ENCODE results near the gene PRSS36.

Gene PRSS36

DNA sequence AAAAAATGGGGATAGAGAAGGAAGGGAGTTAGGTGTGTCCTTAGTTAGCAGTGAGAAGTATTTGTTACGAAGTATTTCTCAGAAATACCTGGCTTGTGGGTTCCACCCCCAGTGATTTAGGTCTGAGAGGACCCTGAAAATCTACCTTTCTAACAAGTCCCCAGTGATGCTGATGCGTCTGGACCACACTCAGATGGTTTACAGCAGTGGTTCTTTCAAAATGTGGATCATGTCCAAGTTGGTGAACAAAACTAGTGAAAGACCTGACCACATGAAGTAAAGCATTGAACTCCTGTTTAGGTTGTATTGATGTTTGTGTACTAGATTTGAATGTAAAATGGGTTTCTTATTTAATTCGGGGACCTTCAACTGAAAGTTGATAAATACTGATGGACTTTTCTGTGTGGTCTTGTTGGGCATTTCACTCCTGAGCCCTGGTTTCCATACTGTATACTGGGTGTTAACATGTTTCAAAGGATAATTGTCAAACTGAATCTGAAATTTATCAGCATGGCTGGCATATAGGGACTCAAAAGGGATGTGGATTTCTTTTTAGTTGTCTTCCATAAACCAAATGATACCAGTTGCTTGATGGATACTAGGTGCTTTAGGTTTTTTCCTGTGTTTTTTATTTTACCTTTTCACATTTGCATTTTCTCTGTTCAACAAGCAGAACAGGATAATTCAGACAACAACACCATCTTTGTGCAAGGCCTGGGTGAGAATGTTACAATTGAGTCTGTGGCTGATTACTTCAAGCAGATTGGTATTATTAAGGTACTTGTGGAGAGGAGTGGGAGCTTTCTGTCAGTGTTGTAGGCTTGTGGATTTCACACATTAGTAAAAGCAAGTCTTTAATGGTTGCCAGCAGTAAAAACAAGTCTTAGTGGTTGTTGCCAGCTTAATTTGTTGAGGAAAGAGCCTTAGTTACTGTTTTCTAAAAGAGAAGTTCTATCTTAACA lies 38.9 kb upstream of the PRSS36 start:
- DNase-seq (ENCODE audit: extremely low spot score) = no peak
- TF ChIP-seq, protein P1, sequence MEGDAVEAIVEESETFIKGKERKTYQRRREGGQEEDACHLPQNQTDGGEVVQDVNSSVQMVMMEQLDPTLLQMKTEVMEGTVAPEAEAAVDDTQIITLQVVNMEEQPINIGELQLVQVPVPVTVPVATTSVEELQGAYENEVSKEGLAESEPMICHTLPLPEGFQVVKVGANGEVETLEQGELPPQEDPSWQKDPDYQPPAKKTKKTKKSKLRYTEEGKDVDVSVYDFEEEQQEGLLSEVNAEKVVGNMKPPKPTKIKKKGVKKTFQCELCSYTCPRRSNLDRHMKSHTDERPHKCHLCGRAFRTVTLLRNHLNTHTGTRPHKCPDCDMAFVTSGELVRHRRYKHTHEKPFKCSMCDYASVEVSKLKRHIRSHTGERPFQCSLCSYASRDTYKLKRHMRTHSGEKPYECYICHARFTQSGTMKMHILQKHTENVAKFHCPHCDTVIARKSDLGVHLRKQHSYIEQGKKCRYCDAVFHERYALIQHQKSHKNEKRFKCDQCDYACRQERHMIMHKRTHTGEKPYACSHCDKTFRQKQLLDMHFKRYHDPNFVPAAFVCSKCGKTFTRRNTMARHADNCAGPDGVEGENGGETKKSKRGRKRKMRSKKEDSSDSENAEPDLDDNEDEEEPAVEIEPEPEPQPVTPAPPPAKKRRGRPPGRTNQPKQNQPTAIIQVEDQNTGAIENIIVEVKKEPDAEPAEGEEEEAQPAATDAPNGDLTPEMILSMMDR (IDR thresholded peaks at IDR 0.05; ENCODE audit: control extremely low read depth, extremely low read depth, low read depth, missing control alignments) = no peak
- POLR2A ChIA-PET = interaction anchor here (1.9 to 2.5 kb wide), 2 partner anchors 9 to 11 kb away, joined by 21 to 27 read pairs; partner anchors contain the start of gene FUS
- CTCF ChIA-PET = no interaction called here

DNA sequence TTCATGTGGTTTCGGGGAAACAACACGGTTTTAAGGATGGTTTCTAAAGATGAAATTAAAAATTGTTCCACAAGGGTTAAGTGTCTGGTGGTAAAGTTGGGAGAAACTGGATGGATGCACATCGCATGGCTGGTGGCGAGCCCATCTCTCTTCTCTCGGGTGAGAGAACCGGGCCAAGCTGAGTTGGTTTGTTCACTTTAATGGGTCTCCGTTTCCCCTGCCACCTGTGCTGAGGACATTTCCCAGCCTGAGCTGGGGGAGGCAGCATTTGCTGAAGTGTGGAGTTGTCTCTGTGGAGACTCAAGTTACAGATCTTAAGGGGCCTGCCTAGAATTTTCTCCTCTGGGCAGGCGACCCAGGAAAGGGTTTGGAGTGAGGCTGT lies 37.9 kb upstream of the PRSS36 start:
- DNase-seq (ENCODE audit: extremely low spot score) = no peak
- TF ChIP-seq, protein P1 (IDR thresholded peaks at IDR 0.05; ENCODE audit: control extremely low read depth, extremely low read depth, low read depth, missing control alignments) = no peak
- ChIA-PET CTCF (no interaction called here), POLR2A (interaction anchor here (1.0 kb wide), 1 partner anchor 15 kb away, joined by 4 read pairs; the partner anchor contains the start of gene PYCARD)

DNA sequence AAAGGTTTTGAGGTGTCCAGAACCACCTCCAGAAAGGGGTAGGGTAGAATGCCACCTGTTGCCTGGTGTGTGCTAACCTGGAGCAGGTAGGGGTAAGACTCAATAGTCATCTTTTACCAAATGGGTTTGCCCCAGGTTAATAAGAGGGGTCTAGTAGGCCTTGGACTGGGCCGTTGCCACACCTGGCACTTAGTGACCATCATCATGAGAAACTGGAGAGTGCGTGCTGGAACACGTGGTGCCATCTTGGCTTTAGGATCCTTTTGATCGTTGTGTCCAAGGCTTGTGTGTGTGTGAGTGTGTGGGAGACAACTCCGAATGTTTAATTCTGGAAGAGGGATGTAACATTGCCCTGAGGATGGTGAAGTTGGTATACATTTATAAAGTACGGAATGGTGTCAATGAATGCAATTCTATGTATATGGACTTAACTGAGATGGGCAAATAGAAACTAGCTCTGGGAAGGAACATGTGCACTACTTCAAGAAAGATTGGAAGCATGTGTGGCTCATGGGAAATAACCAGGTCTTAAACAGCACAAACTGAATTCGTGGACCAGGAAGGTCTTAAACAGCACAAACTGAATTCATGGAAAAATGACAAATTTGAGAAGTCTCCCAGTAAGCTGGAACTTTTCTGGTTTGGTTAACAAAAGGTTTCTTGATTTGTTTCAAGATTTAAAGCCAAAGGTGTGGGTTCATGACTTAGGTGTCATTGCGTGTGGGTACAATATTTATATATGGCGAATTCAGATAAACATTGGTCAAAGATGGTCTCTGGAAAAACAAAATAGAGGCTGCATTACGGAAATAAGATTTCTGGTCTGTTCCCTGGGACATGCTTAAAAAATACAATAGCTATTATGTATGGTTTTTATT lies 37.3 kb upstream of the PRSS36 start:
- ChIA-PET POLR2A (interaction anchor here (1.0 kb wide), 1 partner anchor 16 kb away, joined by 4 read pairs; the partner anchor contains the start of gene PYCARD), CTCF (no interaction called here)
- TF ChIP-seq, protein P1 (IDR thresholded peaks at IDR 0.05; ENCODE audit: control extremely low read depth, extremely low read depth, low read depth, missing control alignments) = no peak
- no peak for DNase-seq (ENCODE audit: extremely low spot score)

DNA sequence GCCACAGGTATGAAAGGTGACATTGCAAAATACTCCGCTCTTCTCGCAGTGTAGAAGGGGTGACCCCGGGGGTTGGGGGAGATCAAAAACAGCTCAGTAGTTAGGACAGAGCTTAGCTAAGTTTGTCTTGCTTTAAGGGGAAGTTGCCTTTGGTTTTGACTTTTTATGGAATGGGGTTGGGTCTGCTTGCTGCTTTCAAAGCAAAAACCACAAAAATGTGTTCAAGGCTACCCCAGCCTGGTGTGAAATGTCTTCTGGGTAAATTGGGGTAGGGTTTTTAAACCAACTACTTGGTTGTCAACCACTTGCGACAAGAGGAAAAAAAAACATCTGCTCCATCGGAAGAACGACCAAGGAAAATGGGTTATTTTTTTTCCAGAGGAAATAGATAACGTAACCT lies 36.3 kb upstream of the PRSS36 start:
- CTCF ChIA-PET = no interaction called here
- POLR2A ChIA-PET = interaction anchor here (0.7 to 1.1 kb wide), 2 partner anchors 8 to 15 kb away, joined by 3 read pairs; no protein-coding TSS in a partner anchor
- DNase-seq (ENCODE audit: extremely low spot score) = no peak
- TF ChIP-seq, protein P1 (IDR thresholded peaks at IDR 0.05; ENCODE audit: control extremely low read depth, extremely low read depth, low read depth, missing control alignments) = no peak

DNA sequence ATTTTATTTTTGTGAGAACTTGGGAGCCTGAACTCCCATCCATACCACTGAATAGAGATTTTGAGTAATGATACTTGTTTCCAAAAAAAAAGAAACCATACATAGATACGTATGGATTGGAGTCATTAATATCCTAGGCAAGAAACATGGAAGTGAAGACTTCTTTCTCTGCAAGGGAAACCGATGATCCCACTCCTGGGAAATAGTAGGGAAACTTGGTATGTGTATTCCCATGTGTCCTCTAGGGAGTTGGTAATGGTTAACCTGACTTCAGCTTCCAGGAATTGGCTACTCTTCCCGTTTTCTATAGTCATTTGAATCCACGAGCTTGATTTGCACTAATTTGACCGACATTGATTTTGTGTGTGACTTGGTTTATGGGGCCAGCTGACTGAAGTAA lies 35.5 kb upstream of the PRSS36 start:
- TF ChIP-seq, protein P1 (IDR thresholded peaks at IDR 0.05; ENCODE audit: control extremely low read depth, extremely low read depth, low read depth, missing control alignments) = no peak
- CTCF ChIA-PET = no interaction called here
- POLR2A ChIA-PET = interaction anchor here (0.5 to 0.7 kb wide), 3 partner anchors 9 to 688 kb away, joined by 3 to 6 read pairs (median 3); partner anchors contain the start of gene ZNF267
- DNase-seq (ENCODE audit: extremely low spot score) = no peak

DNA sequence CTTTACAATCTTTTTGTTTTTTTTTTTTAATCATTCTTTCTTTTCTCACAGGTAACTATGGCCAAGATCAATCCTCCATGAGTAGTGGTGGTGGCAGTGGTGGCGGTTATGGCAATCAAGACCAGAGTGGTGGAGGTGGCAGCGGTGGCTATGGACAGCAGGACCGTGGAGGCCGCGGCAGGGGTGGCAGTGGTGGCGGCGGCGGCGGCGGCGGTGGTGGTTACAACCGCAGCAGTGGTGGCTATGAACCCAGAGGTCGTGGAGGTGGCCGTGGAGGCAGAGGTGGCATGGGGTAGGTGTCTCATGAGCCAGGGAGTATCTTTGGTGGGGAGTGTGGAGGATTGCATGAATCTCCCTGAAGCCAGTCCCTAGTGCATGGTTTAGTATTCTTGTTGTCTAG lies 35.0 kb upstream of the PRSS36 start:
- ChIA-PET POLR2A (interaction anchor here (0.5 to 1.2 kb wide), 7 partner anchors 13 to 767 kb away, joined by 3 to 11 read pairs (median 3); partner anchors contain the start of genes KAT8 and ZNF267), CTCF (no interaction called here)
- no peak for DNase-seq (ENCODE audit: extremely low spot score)
- TF ChIP-seq, protein P1 (IDR thresholded peaks at IDR 0.05; ENCODE audit: control extremely low read depth, extremely low read depth, low read depth, missing control alignments) = no peak
